GM23248 (cell line): ENCODE data around the gene API5.

Source experiments
- EZH2 ChIP-seq: fragments of 200-600 bp; sonication (generic); IDR thresholded peaks from 2 replicates; pipeline ENCODE4 v1.6.1; 2018; ENCODE audit warnings: antibody characterized with exemption, mild to moderate bottlenecking; ENCODE audit not compliant: insufficient read depth, poor library complexity, severe bottlenecking
- EZH2phosphoT487 ChIP-seq: fragments of 200-600 bp; sonication (generic); IDR thresholded peaks from 2 replicates; pipeline ENCODE4 v1.6.1; 2018; ENCODE audit warnings: antibody characterized with exemption, moderate library complexity, mild to moderate bottlenecking, low read depth; ENCODE audit not compliant: insufficient read depth

GRCh38 chr11:43328482-43328881 is 16.7 kb downstream of the API5 start:
- no peak for TF ChIP-seq EZH2phosphoT487
- no peak for TF ChIP-seq EZH2
